ENCODE data around the gene CCDC177. TPM values are rescaled to one million over a fixed set of nuclear protein-coding genes. Genes with fewer than 3 reads are reported as not detected.

The CCDC177 gene
- total RNA-seq = not detected
- polyA plus RNA-seq = not detected

DNA sequence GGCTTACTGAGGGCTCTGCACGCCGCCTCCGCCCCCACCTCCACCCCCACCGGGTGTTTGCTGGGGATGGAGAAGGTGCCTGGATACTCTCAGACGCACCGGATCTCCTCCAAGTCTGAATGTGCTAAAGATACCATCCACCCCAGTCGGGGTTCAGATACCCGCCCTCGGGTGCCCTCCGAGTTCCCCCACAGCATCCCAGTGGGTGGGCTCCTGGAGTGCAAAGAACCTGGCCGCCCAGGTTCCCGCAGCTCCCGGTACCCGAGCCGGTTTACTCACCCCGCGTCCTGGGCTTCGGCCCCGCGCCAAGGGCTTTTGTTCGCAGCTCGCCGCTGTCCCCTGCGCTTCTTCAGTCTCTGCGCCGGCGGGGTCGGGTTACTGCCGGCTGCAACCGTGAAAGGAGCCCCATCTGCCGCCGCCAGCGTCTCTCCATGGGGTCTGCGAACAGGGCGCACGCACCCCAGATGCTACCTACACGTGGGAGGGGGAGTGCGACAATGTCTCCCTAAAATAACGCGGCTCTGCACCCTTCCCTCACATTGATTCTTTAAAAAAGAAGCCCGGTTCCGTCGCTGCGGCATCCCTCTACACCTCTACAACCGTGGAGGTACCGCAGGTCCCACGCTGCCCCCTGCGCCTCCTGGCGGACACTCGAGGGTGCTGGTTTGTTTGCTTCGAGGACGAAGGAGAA is at the start of gene CCDC177:
Gene CCDC177 (minus strand): TSS at position 609 of the 691 bp plus-strand sequence. CDS start 1,249 bp downstream, outside the sequence.
- TF ChIP-seq, protein P1, sequence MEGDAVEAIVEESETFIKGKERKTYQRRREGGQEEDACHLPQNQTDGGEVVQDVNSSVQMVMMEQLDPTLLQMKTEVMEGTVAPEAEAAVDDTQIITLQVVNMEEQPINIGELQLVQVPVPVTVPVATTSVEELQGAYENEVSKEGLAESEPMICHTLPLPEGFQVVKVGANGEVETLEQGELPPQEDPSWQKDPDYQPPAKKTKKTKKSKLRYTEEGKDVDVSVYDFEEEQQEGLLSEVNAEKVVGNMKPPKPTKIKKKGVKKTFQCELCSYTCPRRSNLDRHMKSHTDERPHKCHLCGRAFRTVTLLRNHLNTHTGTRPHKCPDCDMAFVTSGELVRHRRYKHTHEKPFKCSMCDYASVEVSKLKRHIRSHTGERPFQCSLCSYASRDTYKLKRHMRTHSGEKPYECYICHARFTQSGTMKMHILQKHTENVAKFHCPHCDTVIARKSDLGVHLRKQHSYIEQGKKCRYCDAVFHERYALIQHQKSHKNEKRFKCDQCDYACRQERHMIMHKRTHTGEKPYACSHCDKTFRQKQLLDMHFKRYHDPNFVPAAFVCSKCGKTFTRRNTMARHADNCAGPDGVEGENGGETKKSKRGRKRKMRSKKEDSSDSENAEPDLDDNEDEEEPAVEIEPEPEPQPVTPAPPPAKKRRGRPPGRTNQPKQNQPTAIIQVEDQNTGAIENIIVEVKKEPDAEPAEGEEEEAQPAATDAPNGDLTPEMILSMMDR (IDR thresholded peaks at IDR 0.05) = peak; percentile 60 to 79 (median 74)
- 2% methylated on average over 52 of the region's 52 CpGs for WGBS, 2 donors
- intact Hi-C loops (cut with DNase I) = no loop called here
- Histone ChIP-seq H3K4me1 (peaks cover 0 to 7% (median 6%) of the 10 kb centered on the region in 3 donors), H3K27me3 (peaks cover 0 to 39% (median 4%) of the 10 kb centered on the region in 4 donors), H3K36me3 (no peaks in the 10 kb centered on the region), H3K27ac (no peak within 1 kb of the TSS), H3K4me3 (no peak within 1 kb of the TSS), H3K9me3 (no peaks in the 10 kb centered on the region)
- ATAC-seq (peak; percentile 55 to 82 (median 78)), FAIRE-seq (no peak), DNase-seq (peak; percentile 17 to 88 (median 52))

DNA sequence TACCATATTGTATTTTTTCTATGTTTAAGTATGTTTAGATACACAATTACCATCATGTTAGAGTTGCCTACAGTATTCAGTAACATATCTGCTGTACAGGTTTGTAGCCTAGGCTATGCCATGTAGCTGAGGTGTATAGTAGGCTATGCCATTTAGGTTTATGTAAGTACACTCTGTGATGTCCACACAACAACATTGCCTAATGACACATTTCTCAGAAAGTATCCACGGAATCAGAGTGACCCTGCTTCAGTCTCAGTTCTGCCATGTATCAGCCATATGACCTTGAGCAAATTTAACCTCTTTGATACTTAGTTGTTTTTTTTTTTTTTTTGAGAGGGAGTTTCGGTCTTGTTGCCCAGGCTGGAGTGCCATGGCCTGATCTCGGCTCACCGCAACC is 49.5 kb upstream of the CCDC177 start:
- no peaks in the 10 kb centered on the region for H3K27me3 ChIP-seq
- no peak for ATAC-seq
- 70 to 74% methylated on average over 4 of the region's 4 CpGs for WGBS, 2 donors
- no peaks in the 10 kb centered on the region for H3K9me3 ChIP-seq
- TF ChIP-seq, protein P1 (IDR thresholded peaks at IDR 0.05) = no peak
- no peak for FAIRE-seq
- no peak for DNase-seq
- no peaks in the 10 kb centered on the region for H3K36me3 ChIP-seq
- no peak overlapping the region for H3K4me3 ChIP-seq
- peaks cover 14 to 64% (median 28%) of the 10 kb centered on the region in 3 donors for H3K4me1 ChIP-seq
- intact Hi-C loops (cut with DNase I) = loop anchor here in 1 of 3 donors (10.0 kb wide), 1 partner anchor 51 kb away; no protein-coding TSS in a partner anchor
- H3K27ac ChIP-seq = peak overlapping the region in 2 of 4 donors; percentile 20 to 42

DNA sequence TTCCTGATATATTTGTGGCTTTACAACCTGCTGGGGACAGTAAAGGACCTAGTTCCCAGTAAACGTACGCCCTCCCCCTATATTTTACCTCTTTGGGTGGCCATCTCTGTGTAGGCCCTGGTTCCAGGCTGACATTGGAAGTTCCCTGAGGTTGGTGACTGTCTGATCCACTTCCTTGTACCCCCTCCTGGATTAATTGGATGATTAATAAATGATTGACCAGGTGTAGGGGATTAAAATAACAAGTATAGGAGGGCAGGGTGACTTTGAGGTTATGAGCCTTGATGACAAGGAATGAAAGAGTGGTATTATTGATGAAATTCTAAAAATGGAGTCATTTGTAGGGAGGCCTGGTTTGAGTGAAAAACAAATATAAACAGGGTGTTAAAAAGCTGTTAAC is 46.3 kb upstream of the CCDC177 start:
- Histone ChIP-seq H3K27ac (peak overlapping the region; percentile 1 to 71 (median 46)), H3K27me3 (no peaks in the 10 kb centered on the region), H3K36me3 (no peaks in the 10 kb centered on the region), H3K4me1 (peaks cover 26 to 90% (median 56%) of the 10 kb centered on the region in 3 donors), H3K4me3 (no peak overlapping the region), H3K9me3 (no peaks in the 10 kb centered on the region)
- ATAC-seq = peak; percentile 41 to 68 (median 44)
- no peak for FAIRE-seq
- intact Hi-C loops (cut with DNase I) = loop anchor here in 1 of 3 donors (10.0 kb wide), 1 partner anchor 54 kb away; no protein-coding TSS in a partner anchor
- no peak for DNase-seq
- TF ChIP-seq, protein P1 (IDR thresholded peaks at IDR 0.05) = no peak
- WGBS, 2 donors = 71 to 72% methylated on average over 2 of the region's 2 CpGs

DNA sequence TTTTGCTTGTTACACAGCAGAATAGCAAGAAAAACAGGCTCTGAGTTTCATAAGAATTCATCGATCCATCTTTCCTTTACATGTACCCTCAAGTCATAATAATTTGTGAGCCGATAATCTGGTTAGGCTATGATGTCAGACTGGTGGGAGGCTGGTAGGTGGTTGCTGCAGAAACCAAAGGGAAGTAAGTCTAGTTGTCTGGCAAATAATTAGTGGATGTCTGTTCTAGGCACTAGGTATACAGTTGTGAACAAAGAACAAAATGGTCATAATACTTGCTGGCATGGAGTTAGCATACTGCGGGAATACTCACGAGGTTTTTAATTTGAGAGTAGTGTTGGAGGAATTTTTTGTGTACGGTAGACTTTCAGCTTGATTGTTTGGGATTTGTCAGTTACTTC is 45.5 kb upstream of the CCDC177 start:
- Histone ChIP-seq H3K27me3 (no peaks in the 10 kb centered on the region), H3K36me3 (no peaks in the 10 kb centered on the region), H3K4me3 (no peak overlapping the region), H3K9me3 (no peaks in the 10 kb centered on the region), H3K4me1 (peaks cover 32 to 87% (median 62%) of the 10 kb centered on the region in 3 donors), H3K27ac (peak overlapping the region; percentile 1 to 71 (median 46))
- no peak for FAIRE-seq
- TF ChIP-seq, protein P1 (IDR thresholded peaks at IDR 0.05) = no peak
- intact Hi-C loops (cut with DNase I) = loop anchor here in 1 of 3 donors (10.0 kb wide), 1 partner anchor 55 kb away; no protein-coding TSS in a partner anchor
- WGBS, 2 donors = 52 to 56% methylated on average over 5 of the region's 5 CpGs
- peak; percentile 27 to 36 (median 28) for ATAC-seq
- DNase-seq = no peak

DNA sequence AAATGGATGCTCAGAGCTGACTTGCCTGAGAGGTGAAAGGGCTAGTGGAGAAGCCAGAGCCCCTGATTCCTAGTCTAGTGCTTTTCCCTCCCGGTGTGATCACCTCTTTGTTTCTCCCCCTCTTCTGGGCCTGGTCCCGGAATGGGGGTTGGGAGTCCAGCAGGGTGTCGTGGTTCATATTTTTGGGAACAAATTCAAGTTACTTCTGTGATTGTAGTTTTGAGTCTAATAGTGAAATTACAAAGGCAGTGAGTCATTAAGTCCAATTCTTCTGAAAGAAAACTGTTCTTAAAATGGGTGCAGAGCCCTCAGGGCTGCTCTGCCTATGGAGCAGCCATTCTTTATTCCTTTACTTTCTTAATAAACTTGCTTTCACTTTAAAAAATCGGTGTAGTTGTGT is 44.3 kb upstream of the CCDC177 start:
- peak overlapping the region in 2 of 4 donors; percentile 8 to 37 for H3K27ac ChIP-seq
- intact Hi-C loops (cut with DNase I) = no loop called here
- WGBS, 2 donors = 69 to 72% methylated on average over 4 of the region's 4 CpGs
- H3K36me3 ChIP-seq = no peaks in the 10 kb centered on the region
- no peak for ATAC-seq
- no peaks in the 10 kb centered on the region for H3K9me3 ChIP-seq
- FAIRE-seq = no peak
- no peak for DNase-seq
- H3K4me1 ChIP-seq = peaks cover 31 to 87% (median 62%) of the 10 kb centered on the region in 3 donors
- H3K4me3 ChIP-seq = no peak overlapping the region
- no peaks in the 10 kb centered on the region for H3K27me3 ChIP-seq
- TF ChIP-seq, protein P1 (IDR thresholded peaks at IDR 0.05) = no peak

All from pancreas (tissue), 10 donors.